Measurements from ENCODE around the gene PC. TPM values are rescaled to one million over a fixed set of nuclear protein-coding genes. Genes with fewer than 3 reads are reported as not detected.

Gene PC
- total and polyA plus RNA-seq, 11 donors = 2.6 to 22.4 (median 13.1) TPM

- peaks cover 0 to 20% (median 0%) of the 10 kb centered on the region in 9 donors for H3K36me3 ChIP-seq
- ATAC-seq (no peak), DNase-seq (no peak)
- H3K27ac ChIP-seq = no peak overlapping the region
- H3K27me3 ChIP-seq = no peaks in the 10 kb centered on the region
- no peak overlapping the region for H3K4me3 ChIP-seq
- 84 to 89% (median 87%) methylated on average over 3 of the region's 3 CpGs for WGBS, 4 donors
- no peak for TF ChIP-seq CTCF (IDR thresholded peaks at IDR 0.05)
- TF ChIP-seq POLR2A (IDR thresholded peaks at IDR 0.05) = no peak
- no peaks in the 10 kb centered on the region for H3K9me3 ChIP-seq
- no peaks in the 10 kb centered on the region for H3K4me1 ChIP-seq
- intact Hi-C loops (cut with DNase I) = no loop called here
Observed at GRCh38 chr11:66818231-66818955, 139.8 kb downstream of the PC start.

GRCh38 chr11:66815646-66816045 lies 142.5 kb downstream of the PC start:
- DNase-seq (no peak), ATAC-seq (no peak)
- H3K4me1 ChIP-seq = no peaks in the 10 kb centered on the region
- H3K27ac ChIP-seq = no peak overlapping the region
- H3K4me3 ChIP-seq = no peak overlapping the region
- H3K9me3 ChIP-seq = no peaks in the 10 kb centered on the region
- intact Hi-C loops (cut with DNase I) = no loop called here
- no peaks in the 10 kb centered on the region for H3K27me3 ChIP-seq
- WGBS, 4 donors = 31 to 58% (median 44%) methylated on average over 1 of the region's 1 CpG
- TF ChIP-seq CTCF (IDR thresholded peaks at IDR 0.05) (no peak), POLR2A (IDR thresholded peaks at IDR 0.05) (no peak)
- peaks cover 0 to 17% (median 0%) of the 10 kb centered on the region in 9 donors for H3K36me3 ChIP-seq

GRCh38 chr11:66814678-66815077 lies 143.5 kb downstream of the PC start:
- intact Hi-C loops (cut with DNase I) = no loop called here
- no peak overlapping the region for H3K4me3 ChIP-seq
- H3K9me3 ChIP-seq = no peaks in the 10 kb centered on the region
- WGBS, 4 donors = 91 to 95% (median 93%) methylated on average over 5 of the region's 5 CpGs
- TF ChIP-seq POLR2A (IDR thresholded peaks at IDR 0.05) = no peak
- no peak for TF ChIP-seq CTCF (IDR thresholded peaks at IDR 0.05)
- DNase-seq (no peak), ATAC-seq (no peak)
- peaks cover 0 to 17% (median 0%) of the 10 kb centered on the region in 9 donors for H3K36me3 ChIP-seq
- H3K27me3 ChIP-seq = no peaks in the 10 kb centered on the region
- H3K4me1 ChIP-seq = no peaks in the 10 kb centered on the region
- H3K27ac ChIP-seq = no peak overlapping the region

- Histone ChIP-seq H3K4me1 (no peaks in the 10 kb centered on the region), H3K27me3 (no peaks in the 10 kb centered on the region), H3K36me3 (peaks cover 0 to 11% (median 0%) of the 10 kb centered on the region in 9 donors), H3K9me3 (no peaks in the 10 kb centered on the region), H3K27ac (no peak overlapping the region), H3K4me3 (no peak overlapping the region)
- TF ChIP-seq CTCF (IDR thresholded peaks at IDR 0.05) (no peak), POLR2A (IDR thresholded peaks at IDR 0.05) (no peak)
- WGBS, 4 donors = 93 to 94% (median 94%) methylated on average over 1 of the region's 1 CpG
- intact Hi-C loops (cut with DNase I) = no loop called here
- no peak for DNase-seq
- ATAC-seq = no peak
Observed at GRCh38 chr11:66810576-66811185, 147.5 kb downstream of the PC start.

Data from heart left ventricle (tissue), 16 donors.